ENCODE measurements around the gene SLC22A4.
A peak's percentile ranks its signal among the peaks of the same experiment; 100 is the strongest.

SLC22A4 gene

GRCh38 chr5:132387640-132388117 lies 93.5 kb downstream of the SLC22A4 start:
- no peak overlapping the region for H3K4me2 ChIP-seq (ENCODE audit: low read depth, low read length)
- H3K4me1 ChIP-seq (ENCODE audit: low read length), result peaks cover 31% of the 10 kb centered on the region
- no peak overlapping the region for H3K27ac ChIP-seq (ENCODE audit: low read length)
- no peak overlapping the region for H2AFZ ChIP-seq (ENCODE audit: low read length)
- no peak overlapping the region for H3K4me3 ChIP-seq (ENCODE audit: low read length)
- no peak overlapping the region for H3K9ac ChIP-seq (ENCODE audit: low read length)
- H3F3A ChIP-seq (ENCODE audit: insufficient read depth, low read length), result 0 out of 2 replicates have a peak, but pooled peaks cover 2% of the 10 kb centered on the region
- H3K9me2 ChIP-seq (replicated peaks; ENCODE audit: insufficient read depth, low read length), result no peaks in the 10 kb centered on the region
- no peaks in the 10 kb centered on the region for H4K20me1 ChIP-seq (ENCODE audit: insufficient read depth, low read length)
- no peak for TF ChIP-seq EZH2 (optimal IDR thresholded peaks at IDR 0.05; ENCODE audit: low read depth, low read length)
- TF ChIP-seq, protein P1, sequence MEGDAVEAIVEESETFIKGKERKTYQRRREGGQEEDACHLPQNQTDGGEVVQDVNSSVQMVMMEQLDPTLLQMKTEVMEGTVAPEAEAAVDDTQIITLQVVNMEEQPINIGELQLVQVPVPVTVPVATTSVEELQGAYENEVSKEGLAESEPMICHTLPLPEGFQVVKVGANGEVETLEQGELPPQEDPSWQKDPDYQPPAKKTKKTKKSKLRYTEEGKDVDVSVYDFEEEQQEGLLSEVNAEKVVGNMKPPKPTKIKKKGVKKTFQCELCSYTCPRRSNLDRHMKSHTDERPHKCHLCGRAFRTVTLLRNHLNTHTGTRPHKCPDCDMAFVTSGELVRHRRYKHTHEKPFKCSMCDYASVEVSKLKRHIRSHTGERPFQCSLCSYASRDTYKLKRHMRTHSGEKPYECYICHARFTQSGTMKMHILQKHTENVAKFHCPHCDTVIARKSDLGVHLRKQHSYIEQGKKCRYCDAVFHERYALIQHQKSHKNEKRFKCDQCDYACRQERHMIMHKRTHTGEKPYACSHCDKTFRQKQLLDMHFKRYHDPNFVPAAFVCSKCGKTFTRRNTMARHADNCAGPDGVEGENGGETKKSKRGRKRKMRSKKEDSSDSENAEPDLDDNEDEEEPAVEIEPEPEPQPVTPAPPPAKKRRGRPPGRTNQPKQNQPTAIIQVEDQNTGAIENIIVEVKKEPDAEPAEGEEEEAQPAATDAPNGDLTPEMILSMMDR (IDR thresholded peaks at IDR 0.05; ENCODE audit: low read length), result no peak
- TF ChIP-seq EZH2phosphoT487 (IDR thresholded peaks at IDR 0.05; ENCODE audit: low read length), result no peak
- no peak for DNase-seq
- no peaks in the 10 kb centered on the region for H3K36me3 ChIP-seq (replicated peaks; ENCODE audit: insufficient read depth, low read length)
- no peaks in the 10 kb centered on the region for H3K9me3 ChIP-seq (replicated peaks; ENCODE audit: insufficient read depth, low read length)
- no peaks in the 10 kb centered on the region for H3K79me2 ChIP-seq (ENCODE audit: low read length)
- no peaks in the 10 kb centered on the region for H3K27me3 ChIP-seq (replicated peaks; ENCODE audit: insufficient read depth, low read length)

DNA sequence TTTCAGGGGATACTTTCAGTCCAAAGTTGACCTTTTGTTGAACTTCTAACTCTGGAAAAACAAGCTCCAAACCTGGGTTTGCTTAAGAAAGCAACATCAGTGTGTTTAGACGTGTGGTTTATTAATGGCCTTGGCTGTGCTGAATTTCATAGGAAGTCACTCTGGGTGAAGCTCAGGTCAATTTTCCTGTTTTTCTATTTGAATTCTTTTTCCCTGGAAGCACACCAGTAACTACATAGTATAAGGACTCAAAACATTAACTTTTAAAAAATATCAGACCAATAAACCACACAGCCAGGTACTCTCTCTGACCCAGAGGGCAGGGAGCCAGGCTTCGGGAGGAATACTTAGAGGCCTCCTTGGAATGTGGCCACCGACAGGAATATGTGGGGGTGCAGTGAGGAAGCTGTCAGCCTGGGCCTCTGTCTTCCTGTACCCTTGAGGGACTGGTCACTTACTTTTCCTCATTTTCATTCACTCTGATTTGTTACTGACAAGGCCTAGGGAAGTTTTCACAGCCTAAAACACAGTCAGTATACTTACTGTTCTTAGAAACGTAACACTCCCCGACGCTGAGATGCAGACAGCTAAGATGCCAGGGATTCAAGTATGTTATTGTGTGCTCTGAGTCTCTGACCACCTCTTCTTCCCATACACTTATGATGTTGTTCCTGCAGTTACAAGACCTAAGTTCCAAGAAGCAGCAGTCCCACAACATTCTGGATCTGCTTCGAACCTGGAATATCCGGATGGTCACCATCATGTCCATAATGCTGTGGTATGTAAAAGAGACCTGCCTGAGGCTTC lies 94.3 kb downstream of the SLC22A4 start:
- H4K20me1 ChIP-seq (ENCODE audit: insufficient read depth, low read length), result no peaks in the 10 kb centered on the region
- no peaks in the 10 kb centered on the region for H3K79me2 ChIP-seq (ENCODE audit: low read length)
- no peak overlapping the region for H3K9ac ChIP-seq (ENCODE audit: low read length)
- peaks cover 31% of the 10 kb centered on the region for H3K4me1 ChIP-seq (ENCODE audit: low read length)
- no peaks in the 10 kb centered on the region for H3K36me3 ChIP-seq (replicated peaks; ENCODE audit: insufficient read depth, low read length)
- no peak overlapping the region for H3K27ac ChIP-seq (ENCODE audit: low read length)
- no peaks in the 10 kb centered on the region for H3K9me2 ChIP-seq (replicated peaks; ENCODE audit: insufficient read depth, low read length)
- TF ChIP-seq EZH2phosphoT487 (IDR thresholded peaks at IDR 0.05; ENCODE audit: low read length), result no peak
- TF ChIP-seq, protein P1 (IDR thresholded peaks at IDR 0.05; ENCODE audit: low read length), result no peak
- TF ChIP-seq EZH2 (optimal IDR thresholded peaks at IDR 0.05; ENCODE audit: low read depth, low read length), result no peak
- no peaks in the 10 kb centered on the region for H3K9me3 ChIP-seq (replicated peaks; ENCODE audit: insufficient read depth, low read length)
- H3F3A ChIP-seq (ENCODE audit: insufficient read depth, low read length), result 0 out of 2 replicates have a peak, but pooled peaks cover 2% of the 10 kb centered on the region
- no peaks in the 10 kb centered on the region for H3K27me3 ChIP-seq (replicated peaks; ENCODE audit: insufficient read depth, low read length)
- peak; percentile 48 for DNase-seq
- no peak overlapping the region for H3K4me3 ChIP-seq (ENCODE audit: low read length)
- no peak overlapping the region for H2AFZ ChIP-seq (ENCODE audit: low read length)
- no peak overlapping the region for H3K4me2 ChIP-seq (ENCODE audit: low read depth, low read length)

GRCh38 chr5:132389051-132389331 lies 94.8 kb downstream of the SLC22A4 start:
- Histone ChIP-seq H3K79me2 (ENCODE audit: low read length) (no peaks in the 10 kb centered on the region), H3K36me3 (replicated peaks; ENCODE audit: insufficient read depth, low read length) (no peaks in the 10 kb centered on the region), H3K4me3 (ENCODE audit: low read length) (no peak overlapping the region), H3K9me3 (replicated peaks; ENCODE audit: insufficient read depth, low read length) (no peaks in the 10 kb centered on the region), H3K9me2 (replicated peaks; ENCODE audit: insufficient read depth, low read length) (no peaks in the 10 kb centered on the region), H3K27me3 (replicated peaks; ENCODE audit: insufficient read depth, low read length) (no peaks in the 10 kb centered on the region), H4K20me1 (ENCODE audit: insufficient read depth, low read length) (no peaks in the 10 kb centered on the region), H3K9ac (ENCODE audit: low read length) (no peak overlapping the region), H3F3A (ENCODE audit: insufficient read depth, low read length) (0 out of 2 replicates have a peak, but pooled peaks cover 2% of the 10 kb centered on the region), H3K27ac (ENCODE audit: low read length) (no peak overlapping the region), H2AFZ (ENCODE audit: low read length) (no peak overlapping the region), H3K4me1 (ENCODE audit: low read length) (peaks cover 31% of the 10 kb centered on the region), H3K4me2 (ENCODE audit: low read depth, low read length) (no peak overlapping the region)
- no peak for DNase-seq
- no peak for TF ChIP-seq EZH2 (optimal IDR thresholded peaks at IDR 0.05; ENCODE audit: low read depth, low read length)
- TF ChIP-seq, protein P1 (IDR thresholded peaks at IDR 0.05; ENCODE audit: low read length), result no peak
- TF ChIP-seq EZH2phosphoT487 (IDR thresholded peaks at IDR 0.05; ENCODE audit: low read length), result no peak

Data from MM.1S (cell line).